GM19328 (cell line): Measurements from ENCODE around the gene NDUFV3.
A peak's percentile ranks its signal among the peaks of the same experiment; 100 is the strongest.
"Not testable (repeated sequence)": the region's sequence is repeated elsewhere in the genome, so short reads cannot be mapped to it uniquely, and the experiment has no call there.

Experiments used
- ATAC-seq: cut with Tn5 transposase; IDR thresholded peaks from one replicate; pipeline ENCODE4 v1.9.1; 2021; ENCODE audit warnings: mild to moderate bottlenecking, moderate library complexity; ENCODE audit not compliant: unreplicated experiment

Gene NDUFV3

DNA sequence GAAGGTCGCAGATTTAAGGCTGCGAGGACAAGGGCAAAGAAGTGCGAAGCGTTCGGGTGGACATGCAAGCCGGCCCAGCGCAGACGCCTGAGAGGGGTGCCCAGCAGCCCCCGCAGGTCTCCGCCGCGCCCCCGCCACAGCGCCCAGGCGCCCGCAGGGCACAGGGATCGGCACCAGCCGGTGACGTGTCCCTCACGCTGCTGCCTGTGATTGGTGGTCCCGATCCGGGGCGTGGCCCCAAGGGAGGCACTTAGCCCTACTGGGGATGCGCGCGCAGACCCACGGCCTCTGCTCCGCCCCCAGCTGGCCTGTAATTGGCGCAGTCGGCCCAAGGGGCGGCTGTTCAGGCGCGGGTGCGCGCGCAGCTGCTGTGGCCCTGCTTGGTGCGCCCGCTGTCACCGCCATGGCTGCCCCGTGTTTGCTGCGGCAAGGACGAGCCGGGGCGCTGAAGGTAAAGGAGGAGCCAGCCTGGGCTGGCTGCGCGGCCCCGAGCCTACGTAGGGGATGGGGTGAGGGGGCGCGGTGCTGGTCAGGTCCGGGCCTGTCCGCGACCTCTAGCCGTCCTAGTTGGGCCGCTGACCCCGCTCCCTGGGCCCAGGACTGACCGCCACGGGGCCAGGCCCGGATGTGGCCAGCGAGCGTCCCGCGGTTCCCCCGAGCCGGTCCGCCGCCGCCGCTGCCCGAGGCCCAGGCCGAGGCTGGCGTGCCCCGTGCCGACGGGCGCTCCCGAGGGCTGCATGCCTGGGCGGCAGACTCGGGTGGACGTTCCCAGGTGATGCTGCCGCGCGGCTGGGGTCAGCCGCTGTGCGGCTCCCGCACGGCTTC lies at the start of gene NDUFV3:
Gene NDUFV3, plus strand, starts transcription at position 379 of the 825 bp plus-strand sequence. Its CDS starts 25 bp downstream, at position 404.
- ATAC-seq = peak; percentile 88

DNA sequence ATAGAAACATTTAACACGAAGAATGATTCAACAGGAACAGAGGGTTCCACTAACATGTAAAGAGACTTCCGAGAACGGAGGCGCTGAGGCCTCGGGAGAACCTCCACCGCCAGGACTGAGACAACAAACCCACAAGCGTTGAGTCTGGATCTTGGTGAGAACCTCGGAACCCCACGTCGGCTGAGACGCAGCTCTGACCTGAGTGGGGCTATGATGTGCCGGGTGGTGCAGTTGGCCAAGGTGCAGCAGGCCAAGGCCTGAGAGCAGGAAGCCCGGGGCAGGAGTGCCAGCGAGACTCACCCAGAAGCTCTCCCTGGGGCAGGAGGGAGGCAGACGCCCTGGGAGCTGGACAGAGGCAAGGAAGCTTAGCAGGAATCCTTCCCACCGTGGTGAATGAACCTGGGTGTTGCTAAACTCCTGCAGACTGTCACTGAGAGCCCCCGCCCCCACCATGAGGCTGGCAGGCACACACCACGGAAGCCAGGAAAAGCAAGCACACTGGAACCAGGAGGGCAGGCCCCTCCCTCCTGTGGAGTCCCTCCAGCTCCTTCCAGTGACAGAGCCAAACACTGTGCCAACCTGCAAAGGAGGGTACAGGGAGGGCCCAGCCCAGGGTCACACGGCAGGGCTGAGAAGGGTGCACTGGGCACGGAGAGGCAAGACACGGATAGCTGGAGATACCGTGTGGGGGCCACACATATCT lies 48.5 kb upstream of the NDUFV3 start:
- ATAC-seq = no peak

DNA sequence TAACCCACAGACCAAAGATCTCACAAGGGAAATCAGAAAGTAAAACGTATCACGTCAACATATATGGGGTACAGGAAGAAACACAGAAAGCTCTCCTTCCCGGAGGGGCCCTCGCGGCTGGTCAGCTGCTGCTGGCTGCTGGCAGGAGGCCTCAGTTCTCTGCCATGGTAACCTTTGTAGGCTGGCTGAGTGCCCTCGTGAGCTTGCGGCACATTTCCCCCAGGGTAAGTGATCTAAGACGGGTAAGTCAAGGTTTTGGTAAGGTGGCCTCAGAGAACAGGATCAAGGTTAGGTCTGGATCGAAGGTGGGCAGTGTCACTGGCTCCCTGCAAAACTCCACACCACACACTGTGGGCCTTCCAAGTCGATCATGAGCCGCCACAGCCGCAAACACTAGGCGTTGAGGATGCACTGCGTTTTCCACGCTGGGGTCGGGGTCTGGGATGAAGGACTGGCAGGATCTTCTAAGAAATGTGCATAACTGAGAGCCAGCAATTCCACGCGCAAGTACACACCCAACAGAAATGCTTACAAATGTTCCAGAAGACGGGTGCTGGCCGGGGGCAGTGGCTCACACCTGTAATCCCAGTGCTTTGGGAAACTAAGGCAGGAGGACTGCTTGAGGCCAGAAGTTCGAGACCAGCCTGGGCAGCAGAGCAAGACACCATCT lies 47.7 kb upstream of the NDUFV3 start:
- no peak for ATAC-seq

DNA sequence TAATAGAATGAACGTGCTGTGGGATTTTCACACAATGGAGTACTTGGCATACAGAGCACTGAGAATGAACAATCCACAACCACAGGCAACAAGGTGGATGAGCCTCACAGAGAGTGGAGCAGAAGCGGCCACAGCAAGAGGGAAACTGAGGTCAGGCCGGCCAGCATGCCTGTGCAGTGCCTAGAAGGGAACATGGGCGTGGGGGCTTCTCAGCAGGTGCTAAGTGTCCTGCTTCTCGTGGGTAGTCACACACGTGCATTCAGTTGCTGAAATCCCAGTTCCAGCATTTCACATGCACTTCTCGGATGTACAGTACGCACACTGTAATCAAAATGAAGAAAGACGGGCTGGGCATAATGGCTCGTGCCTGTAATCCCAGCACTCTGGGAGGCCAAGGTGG lies 46.9 kb upstream of the NDUFV3 start:
- ATAC-seq = no peak

DNA sequence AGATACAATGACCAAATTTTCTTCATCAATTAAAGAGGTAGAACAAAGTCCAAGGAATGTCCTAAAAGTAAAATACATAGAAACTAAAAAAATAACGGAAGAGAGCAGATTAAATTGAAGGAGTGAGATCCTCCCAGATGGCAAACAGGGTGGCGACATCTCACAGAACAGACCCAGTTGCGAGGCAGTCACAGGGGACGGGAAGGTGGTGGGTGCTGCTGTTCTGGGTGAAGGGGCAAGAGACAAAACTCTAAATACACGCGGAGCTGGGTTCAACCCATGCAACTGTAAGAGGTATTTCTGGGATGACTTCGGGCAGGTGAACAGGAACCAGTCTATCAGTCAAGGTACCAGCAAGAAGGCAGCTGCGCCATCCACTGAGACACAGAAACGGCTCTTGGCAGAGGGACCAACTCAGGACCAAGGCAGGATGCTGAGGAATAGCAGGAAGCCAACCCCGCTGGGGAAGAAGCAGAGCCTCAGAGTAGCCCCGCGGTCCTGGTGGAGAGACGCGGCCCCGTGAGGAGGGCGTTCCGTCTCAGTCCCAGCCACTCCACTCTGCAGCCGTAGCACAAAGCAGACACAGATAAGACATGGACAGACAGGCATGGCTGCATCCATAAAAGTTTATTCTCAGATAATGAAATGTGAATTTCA lies 45.9 kb upstream of the NDUFV3 start:
- ATAC-seq = no peak

DNA sequence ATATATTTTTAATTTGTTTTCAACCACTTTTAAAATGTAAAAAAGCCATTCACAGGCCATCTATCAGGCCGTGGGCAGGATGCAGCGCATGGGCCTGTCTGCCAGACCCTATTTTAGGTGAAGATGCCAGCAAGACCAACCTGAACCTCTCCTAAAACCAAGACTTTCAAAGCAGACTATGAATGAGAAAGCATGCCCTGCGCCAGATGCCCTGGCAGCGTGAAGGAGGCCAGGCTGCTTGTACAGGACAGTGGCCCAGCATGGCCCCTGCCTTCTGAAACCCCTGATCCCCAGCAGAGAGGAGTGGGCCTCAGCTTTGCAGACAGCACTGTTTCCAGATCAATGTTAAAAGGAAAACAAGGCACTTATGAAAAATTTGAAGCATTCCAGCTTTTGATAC lies 45.4 kb upstream of the NDUFV3 start:
- no peak for ATAC-seq

DNA sequence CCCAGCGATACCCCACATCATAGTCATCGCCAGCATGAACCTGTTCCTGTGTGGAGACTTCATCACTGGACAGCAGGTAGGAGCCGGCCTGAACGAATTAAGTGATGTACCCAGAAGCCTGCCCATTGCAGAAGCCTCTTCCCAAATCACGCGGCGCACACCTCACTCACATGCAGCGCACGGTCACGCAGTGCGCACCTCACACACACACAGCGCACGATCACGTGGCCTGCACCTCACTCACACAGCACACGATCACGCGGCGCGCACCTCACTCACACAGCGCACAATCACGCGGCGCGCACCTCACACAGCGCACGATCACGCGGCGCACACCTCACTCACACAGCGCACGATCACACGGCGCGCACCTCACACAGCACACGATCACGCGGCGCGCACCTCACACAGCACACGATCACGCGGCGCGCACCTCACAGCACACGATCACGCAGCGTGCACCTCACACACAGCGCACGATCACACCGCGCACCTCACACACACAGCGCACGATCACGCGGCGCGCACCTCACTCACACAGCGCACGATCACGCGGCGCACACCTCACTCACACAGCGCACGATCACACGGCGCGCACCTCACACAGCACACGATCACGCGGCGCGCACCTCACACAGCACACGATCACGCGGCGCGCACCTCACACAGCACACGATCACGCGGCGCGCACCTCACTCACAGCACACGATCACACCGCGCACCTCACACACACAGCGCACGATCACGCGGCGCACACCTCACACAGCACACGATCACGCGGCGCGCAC lies 44.8 kb upstream of the NDUFV3 start:
- not testable (repeated sequence) for ATAC-seq

DNA sequence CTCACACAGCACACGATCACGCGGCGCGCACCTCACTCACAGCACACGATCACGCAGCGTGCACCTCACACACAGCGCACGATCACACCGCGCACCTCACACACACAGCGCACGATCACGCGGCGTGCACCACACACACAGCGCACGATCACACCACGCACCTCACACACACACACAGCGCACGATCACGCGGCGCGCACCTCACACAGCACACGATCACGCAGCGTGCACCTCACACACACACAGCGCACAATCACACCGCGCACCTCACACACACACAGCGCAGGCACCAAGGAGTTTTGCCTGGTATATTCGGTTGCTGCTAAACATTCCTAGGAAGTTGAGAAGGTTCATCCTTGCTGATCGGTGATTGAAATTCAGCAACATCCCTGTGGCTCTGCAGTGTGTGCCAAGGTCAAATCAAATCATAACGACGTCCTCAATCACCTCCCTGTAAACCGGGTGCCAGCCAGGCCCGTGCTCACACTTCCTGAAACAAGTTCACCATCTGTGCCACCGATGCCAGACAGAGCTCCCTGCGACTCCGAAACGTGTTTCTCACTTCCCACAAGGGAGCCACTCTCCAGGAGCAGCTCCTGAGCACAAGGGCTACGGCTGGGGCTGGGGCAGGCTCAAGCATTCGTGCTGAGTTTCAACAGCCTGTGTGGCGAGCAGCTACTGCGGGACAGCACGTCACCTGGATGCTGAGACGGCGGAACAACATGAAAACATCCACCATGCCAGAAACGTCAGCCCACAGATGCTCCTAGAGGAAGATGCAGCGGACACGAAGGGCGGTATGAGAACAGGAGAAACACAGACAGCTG lies 44.0 kb upstream of the NDUFV3 start:
- no peak for ATAC-seq

DNA sequence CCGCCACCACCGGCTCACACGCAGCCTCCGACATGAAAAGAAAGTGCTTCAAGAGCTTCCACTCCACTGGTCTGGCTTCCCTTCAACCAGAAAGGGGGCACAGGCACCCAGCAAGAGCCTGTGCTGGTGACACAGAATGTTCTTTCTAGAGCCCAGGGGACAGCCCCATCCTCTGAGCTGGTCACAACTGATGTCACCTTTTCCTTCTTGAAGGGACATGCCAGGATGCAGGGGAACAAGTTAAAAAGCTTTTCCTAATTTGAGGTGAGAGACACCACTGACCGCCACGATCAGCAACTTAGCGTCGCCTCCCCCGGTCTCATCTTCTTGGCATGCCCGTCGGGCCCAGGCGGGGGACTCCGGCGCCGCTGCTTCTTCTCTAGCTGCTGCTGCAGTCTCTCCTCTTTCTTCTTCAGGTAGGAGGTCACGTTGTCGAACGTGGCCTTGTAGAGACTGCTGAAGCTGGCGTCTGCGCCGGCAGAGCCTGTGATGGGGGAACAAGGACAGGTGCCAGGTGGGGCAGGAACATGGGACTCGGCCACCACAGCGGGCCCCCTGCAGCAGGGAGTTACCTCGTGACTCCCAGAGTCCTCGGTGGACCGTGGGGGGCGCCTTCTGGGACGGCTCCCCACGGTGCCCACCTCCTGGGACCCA lies 43.2 kb upstream of the NDUFV3 start:
- ATAC-seq = no peak

DNA sequence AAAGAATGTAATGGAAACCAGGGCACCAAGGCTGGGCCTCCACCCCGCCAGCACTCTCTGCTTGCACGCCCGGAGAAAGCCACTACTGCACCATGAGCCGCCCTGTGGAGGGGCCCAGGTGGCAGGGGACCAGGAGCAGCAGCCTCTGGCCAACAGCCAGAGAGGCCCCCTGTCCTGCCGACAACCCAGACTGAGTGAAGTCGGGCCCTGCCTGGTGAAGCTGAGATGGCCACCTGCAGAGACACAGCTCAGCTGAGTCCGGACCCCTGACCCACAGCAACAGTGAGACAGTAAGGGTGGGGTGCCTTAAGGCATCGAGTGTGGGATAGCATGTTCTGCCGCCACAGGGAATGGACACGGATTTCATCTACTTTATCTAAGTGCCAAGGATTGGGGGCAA lies 42.6 kb upstream of the NDUFV3 start:
- no peak for ATAC-seq

DNA sequence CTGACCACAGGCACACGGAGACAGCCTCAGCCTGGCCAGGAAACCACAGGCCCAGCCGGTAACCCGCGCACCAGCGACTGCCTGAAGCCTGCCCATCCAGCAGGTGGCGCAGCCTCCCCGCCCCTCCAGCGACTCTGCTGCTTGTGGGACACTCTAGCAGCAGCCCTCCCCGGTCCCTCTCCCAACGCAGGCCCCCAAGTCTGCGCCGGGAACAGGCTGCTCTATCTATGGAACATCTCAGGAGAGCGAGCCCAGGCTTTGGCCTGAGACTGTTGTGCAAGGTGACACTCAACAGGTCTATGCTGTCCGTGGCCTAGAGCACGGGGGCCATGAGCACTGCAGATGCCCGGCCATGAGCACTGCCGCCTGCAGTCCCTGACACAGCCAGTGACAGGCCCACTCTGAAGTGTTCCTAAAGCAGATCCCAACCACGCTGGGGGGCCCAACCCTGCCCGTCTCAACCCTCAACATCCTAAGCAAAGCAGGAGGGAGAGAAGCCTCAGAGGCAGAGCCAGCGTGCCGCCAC lies 42.2 kb upstream of the NDUFV3 start:
- no peak for ATAC-seq

DNA sequence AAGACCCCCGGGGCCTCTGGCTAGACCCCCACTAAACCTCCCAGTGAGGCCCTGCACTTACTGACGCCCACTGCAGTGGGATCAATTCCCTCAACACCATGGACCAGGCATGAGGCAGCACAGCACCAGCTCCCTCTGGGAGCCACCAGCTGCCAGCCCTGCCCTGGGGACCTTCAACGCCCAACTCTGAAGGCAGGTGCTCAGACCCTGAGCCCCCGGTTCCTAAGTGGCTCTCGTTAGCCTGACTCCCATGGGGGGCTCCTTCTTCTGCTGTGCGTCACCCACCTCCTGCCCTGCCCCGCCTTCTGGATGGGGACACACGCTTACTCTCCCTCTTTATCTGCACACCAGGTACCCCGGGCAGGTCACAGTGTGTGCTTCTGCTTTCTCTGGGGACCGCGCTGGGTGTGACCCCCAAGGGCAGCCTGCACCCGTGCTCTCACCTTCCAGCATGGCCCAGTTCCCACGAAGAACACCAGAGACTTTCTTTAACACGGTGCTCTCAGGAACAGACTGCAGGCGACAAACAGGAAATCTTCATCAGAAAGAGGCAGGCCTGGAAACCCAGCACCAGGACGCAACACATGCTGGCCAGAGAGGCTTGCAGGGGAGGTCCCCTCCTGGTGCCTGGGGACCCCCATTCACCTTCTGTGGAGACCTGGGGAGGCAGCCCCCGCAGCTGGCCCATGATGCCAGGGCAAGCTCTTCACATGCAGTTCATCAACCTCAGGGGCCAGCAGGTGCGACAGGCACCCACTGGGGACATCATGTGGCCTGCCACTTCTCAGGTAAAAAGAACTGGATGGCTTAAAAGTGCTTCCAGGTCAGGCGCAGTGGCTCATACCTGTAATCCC lies 41.1 kb upstream of the NDUFV3 start:
- no peak for ATAC-seq

DNA sequence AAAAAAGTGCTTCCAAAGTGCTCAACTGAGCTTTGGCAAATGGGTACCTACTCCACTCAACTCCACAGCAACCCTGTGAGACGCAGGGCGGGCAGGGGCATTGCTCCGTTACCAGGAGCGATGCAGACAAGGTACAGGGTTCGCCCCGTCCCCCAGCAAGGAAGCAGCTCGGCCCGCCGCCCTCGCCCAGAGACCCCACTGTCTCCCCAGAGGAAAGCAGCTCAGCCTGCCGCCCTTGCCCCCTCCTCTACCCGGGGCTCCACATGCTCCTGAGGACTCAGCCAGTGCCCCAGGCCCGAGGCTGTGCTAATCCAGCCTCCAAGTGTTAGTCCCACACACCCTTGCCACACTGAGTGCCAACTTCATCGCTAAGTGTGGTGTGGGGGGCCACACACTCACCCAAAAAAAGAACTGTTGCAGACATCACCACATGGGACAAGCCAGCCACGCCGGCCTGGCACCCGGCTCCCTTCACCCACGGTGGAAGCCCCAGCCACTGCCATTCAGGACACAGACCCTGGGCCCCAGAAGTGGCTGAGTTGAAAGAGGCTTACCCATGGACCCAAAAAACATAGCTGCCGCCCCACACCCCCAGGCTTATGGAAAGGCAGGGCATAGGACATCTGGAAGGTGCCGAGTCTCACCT lies 40.1 kb upstream of the NDUFV3 start:
- ATAC-seq = no peak

DNA sequence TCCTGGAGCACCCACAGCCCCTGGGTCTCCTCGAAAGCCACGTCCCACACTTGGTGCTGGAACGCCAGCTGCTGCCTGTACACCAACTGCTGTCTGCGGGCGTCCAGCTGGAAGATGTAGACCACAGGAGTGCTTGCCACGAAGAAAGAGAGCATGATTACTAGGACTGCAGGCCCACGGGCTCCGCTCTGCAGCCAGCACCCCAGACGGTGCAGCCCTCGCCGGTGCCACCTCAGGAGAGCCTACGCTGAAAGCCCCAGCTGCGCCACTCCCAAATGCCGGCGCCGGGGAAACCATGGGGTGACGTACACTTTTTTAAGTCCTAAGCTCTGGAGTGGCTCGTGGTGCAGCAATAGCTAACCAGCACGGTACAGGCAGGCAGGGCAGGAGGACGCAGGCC lies 39.5 kb upstream of the NDUFV3 start:
- ATAC-seq = no peak

DNA sequence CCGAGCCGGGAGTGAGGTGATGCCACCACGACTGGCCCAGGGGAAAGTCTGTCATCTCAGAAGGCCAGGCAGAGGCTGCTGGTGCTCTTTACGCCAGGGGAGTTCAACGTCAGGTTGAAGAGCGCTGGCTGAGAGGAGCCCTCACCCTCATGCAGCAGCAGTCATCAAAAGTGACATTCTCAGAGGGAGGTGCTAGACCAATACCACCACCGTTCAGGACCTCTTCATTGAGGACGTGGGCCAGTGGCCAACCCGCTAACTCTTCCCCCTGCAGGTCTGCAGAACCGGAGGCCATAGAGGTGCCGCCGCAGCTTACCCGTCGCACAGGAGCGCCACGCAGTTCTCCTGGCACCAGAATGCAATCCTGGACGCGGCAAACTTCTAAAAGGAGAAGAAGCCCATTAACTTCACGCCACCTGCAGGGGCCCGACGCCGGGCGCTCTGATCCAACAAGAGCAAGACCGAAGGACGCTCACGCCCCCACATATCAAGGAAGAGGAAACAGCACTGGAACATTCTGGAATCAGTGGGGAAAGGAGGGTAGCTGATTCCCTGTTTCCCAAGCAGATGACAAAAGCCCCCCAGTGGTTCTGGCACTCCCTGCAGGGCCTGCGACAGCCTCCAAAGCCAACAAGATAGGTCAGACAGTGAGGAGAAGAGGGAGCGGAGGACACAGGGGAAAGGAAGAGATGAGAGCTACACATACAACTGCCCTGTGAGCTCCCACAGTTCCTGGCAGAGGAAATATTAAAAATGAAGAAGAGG lies 38.7 kb upstream of the NDUFV3 start:
- no peak for ATAC-seq

DNA sequence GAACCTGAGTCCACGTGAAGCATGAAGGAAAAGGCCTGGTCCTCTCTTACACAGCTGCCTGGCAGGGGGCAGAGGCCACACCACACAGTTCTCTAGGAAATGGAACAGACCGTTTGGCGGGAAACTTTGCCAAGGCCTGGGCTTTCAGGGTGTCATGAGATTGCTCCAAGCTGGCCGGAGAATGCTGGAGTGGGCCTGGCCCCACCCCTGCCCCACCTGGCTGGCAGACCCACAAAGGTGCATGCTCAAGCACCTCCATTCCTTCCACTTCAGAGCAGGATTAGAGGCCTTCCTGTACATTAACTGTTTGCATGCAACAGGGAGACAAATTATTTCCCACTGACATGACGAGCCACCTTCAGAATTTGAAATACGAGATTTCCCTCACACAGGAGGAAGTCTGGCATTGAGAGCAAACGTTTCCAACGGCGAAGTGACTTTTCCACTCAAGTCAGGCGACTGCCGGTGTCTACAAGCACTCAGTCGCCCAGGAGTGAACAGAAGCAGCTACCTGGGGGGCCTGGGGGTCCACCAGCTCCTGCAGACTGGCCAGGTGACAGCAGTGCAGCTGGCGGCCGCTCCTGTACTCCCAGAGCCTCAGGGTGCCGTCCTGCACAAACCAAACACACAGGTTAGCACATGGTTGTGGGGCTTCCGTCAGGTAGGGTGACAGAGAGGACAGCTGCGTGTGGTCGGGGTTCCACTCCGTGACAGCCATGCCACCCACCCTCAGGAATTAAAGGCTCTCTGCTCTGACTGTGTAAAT lies 37.8 kb upstream of the NDUFV3 start:
- ATAC-seq = no peak
